Measurements from ENCODE around the gene INMT. TPM values are rescaled to one million over a fixed set of nuclear protein-coding genes. Genes with fewer than 3 reads are reported as not detected.

The INMT gene
- total RNA-seq, 4 donors from 2014 or later = 1.7 to 6.8 (median 4.5) TPM

- no peak for TF ChIP-seq POLR2A (IDR thresholded peaks at IDR 0.05)
- TF ChIP-seq, protein P1, sequence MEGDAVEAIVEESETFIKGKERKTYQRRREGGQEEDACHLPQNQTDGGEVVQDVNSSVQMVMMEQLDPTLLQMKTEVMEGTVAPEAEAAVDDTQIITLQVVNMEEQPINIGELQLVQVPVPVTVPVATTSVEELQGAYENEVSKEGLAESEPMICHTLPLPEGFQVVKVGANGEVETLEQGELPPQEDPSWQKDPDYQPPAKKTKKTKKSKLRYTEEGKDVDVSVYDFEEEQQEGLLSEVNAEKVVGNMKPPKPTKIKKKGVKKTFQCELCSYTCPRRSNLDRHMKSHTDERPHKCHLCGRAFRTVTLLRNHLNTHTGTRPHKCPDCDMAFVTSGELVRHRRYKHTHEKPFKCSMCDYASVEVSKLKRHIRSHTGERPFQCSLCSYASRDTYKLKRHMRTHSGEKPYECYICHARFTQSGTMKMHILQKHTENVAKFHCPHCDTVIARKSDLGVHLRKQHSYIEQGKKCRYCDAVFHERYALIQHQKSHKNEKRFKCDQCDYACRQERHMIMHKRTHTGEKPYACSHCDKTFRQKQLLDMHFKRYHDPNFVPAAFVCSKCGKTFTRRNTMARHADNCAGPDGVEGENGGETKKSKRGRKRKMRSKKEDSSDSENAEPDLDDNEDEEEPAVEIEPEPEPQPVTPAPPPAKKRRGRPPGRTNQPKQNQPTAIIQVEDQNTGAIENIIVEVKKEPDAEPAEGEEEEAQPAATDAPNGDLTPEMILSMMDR (IDR thresholded peaks at IDR 0.05) = no peak
- DNase-seq (ENCODE audit: low spot score in 2 of 2) = no peak
- no peak overlapping the region for H3K4me3 ChIP-seq (ENCODE audit: low read depth, poor library complexity, severe bottlenecking)
- WGBS, 2 donors = 52 to 69% methylated on average over 2 of the region's 2 CpGs
- intact Hi-C loops (cut with DNase I; ENCODE audit: low total_unique reads) = no loop called here
Observed at GRCh38 chr7:30722187-30722586, 29.7 kb upstream of the INMT start.

- DNase-seq (ENCODE audit: low spot score in 2 of 2) = no peak
- H3K4me3 ChIP-seq (ENCODE audit: low read depth, poor library complexity, severe bottlenecking) = no peak overlapping the region
- intact Hi-C loops (cut with DNase I; ENCODE audit: low total_unique reads) = no loop called here
- TF ChIP-seq POLR2A (IDR thresholded peaks at IDR 0.05) = no peak
- TF ChIP-seq, protein P1 (IDR thresholded peaks at IDR 0.05) = no peak
Observed at GRCh38 chr7:30722671-30723070, 29.3 kb upstream of the INMT start.

- no peak overlapping the region for H3K4me3 ChIP-seq (ENCODE audit: low read depth, poor library complexity, severe bottlenecking)
- no peak for TF ChIP-seq POLR2A (IDR thresholded peaks at IDR 0.05)
- TF ChIP-seq, protein P1 (IDR thresholded peaks at IDR 0.05) = no peak
- intact Hi-C loops (cut with DNase I; ENCODE audit: low total_unique reads) = no loop called here
- 60 to 75% methylated on average over 4 of the region's 4 CpGs for WGBS, 2 donors
- no peak for DNase-seq (ENCODE audit: low spot score in 2 of 2)
Observed at GRCh38 chr7:30723776-30724175, 28.2 kb upstream of the INMT start.

GRCh38 chr7:30726296-30727006, 25.5 kb upstream of the INMT start:
- DNase-seq (ENCODE audit: low spot score in 2 of 2) = no peak
- 96 to 100% methylated on average over 6 to 7 of the region's 7 CpGs for WGBS, 2 donors
- no peak for TF ChIP-seq POLR2A (IDR thresholded peaks at IDR 0.05)
- TF ChIP-seq, protein P1 (IDR thresholded peaks at IDR 0.05) = no peak
- no peak overlapping the region for H3K4me3 ChIP-seq (ENCODE audit: low read depth, poor library complexity, severe bottlenecking)
- intact Hi-C loops (cut with DNase I; ENCODE audit: low total_unique reads) = no loop called here

DNA sequence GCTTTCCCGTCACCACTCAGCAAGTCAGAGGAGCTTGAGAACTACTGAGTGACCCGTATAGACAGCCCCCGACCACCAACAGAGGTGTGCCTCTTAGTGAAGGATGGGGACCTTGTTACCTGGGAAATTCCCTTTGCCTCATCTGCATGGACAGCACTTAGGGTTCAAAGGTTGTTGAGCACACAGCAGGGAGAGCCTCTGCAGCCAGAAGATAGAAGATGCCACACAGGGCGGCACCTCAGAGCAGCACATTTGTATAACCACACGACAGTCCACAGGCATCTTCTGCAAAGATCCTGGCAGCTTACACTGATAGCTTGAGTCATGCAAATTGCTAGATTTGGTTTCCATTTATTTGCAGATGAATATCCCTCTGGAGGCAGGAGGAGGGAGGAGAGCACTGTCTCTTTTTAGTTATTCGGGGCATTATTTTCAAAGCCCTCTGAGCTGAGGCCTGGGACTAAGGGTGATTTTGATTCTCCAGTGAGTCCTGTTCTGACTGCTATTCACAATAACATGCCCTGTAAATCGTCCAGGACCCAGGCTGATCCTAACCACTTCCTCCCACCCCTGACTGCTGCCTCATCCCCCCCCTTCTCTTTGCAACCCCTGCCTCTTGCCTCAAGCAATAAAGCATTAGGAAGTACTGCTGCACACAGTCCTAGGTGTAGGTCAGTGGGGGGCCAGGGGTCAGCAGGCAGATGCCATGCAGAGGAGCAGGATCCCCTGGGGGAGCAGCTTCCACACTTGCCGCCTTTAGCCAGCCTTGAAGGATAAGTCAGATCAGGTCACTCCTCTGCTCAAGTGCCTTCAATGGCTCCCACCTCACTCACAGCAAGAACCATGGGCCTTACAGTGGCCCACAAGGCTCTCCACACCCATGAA, 24.6 kb upstream of the INMT start:
- H3K4me3 ChIP-seq (ENCODE audit: low read depth, poor library complexity, severe bottlenecking) = no peak overlapping the region
- DNase-seq (ENCODE audit: low spot score in 2 of 2) = no peak
- 48 to 54% methylated on average over 8 of the region's 8 CpGs for WGBS, 2 donors
- TF ChIP-seq POLR2A (IDR thresholded peaks at IDR 0.05) = no peak
- TF ChIP-seq, protein P1 (IDR thresholded peaks at IDR 0.05) = no peak
- intact Hi-C loops (cut with DNase I; ENCODE audit: low total_unique reads) = no loop called here
